GM19025 (cell line): ENCODE results near the gene CIAO1.
"Not testable (repeated sequence)": the region's sequence is repeated elsewhere in the genome, so short reads cannot be mapped to it uniquely, and the experiment has no call there.

Experiments
- ATAC-seq: cut with Tn5 transposase; IDR thresholded peaks from one replicate; pipeline ENCODE4 v1.9.1; 2021; ENCODE audit warnings: mild to moderate bottlenecking, low read depth, moderate library complexity; ENCODE audit not compliant: unreplicated experiment

The CIAO1 gene

DNA sequence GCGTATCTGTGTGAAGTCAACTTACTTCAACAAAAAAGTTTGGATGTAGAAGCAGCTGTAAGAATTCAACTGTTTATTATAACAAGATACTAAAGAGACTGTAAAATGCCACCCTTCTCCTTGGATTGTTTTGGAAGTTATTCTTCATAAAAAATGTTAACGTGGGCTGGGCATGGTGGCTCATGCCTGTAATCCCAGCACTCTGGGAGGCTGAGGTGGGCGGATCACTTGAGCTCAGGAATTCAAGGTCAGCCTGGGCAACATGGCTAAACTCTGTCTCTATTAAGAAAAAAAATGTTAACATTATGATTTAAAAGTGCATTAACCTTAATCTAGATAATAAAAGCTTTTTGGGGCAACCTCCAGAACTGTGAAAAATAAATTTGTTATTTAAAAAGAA, 7.7 kb downstream of the CIAO1 start:
- no peak for ATAC-seq

DNA sequence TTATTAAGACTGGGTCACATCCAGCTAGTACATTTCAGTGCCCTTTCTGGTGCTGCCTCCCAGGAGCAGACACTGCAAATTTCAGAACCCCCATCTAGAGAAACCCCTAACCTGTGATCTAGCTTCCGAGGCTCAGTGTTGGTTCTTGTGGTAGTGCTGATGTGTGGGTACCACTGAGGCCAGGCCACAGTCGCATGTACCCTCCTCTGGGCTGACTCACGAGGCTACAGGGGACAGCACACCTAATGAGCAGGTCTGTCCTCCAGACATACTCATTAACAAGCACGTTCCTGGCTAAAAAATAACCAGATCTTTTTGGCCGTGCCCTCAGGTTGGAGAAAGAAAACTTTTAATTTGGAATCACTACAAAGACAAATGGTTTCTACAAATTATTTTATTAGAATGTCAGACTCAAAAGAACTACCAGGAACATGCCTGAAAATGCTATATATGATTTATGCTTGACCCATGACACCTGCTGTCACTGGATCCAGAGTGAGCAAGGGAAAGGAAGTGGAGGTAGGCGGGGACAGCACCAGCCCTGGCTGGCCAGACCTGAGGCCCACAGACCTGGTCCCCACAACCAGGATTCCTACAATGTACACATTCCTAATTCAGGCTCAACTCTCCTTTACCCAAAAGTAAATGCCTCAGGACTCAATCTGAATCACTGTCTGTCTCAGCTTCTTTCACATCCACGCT, 8.5 kb downstream of the CIAO1 start:
- ATAC-seq, result no peak

DNA sequence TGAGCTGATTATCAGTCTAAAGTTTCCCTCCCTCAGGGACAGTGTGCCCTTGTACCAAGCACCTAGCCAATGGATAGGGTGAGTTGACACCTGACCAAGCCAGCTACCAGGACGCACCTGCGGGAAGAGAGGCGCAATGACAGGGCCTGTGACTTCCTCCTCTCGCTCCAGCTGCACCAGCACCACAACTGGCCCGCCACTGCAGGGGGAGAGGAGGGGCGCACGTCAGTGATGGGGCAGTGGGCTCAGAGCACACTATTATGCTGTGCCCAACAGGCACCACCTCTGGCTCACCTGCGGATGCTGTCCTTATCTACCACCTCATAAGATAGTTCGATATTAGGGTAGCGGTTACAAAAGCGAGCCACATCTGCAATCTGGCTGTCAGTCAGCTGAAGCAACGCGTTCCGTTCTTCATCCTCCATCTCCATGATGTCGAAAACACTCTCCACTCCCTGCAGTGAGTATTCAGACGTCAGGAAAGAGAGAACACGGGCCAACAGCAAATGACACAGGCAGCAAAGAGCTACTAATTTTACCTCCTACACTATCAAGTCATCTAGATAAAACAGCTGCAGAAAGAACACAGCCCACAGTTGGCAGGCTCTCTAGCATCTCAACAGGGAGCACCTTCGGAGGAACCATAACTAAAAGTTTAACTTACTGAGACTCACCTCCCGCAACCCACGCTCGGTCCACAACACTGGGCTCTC, 10.9 kb downstream of the CIAO1 start:
- ATAC-seq, result no peak

DNA sequence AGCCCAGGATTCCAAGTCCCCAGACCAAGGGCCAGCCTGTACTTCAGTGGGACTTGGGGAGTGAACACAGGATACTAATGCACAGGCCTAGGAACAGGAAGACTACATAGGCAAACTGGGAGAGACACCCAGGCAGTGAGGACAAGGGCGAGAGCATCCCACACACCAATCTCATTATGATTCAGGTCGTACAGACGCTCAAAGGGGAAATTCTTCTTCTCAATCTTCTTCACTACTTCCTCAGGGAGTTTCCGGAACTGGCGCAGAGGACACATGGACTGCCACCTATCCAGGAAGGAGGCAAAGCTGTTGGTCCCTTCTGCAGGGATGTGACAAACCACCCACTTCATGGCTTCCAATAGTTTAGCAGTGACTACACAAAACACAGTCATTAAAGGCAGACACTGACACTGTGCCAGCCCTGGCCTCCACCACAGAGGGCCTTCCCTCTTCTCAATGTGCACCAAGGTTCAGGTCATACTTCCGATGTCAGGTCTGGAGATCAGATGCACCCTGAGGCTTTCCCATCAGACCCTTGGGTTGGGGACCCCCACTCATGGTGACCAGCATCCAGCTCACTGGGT, 21.3 kb downstream of the CIAO1 start:
- ATAC-seq, result no peak

DNA sequence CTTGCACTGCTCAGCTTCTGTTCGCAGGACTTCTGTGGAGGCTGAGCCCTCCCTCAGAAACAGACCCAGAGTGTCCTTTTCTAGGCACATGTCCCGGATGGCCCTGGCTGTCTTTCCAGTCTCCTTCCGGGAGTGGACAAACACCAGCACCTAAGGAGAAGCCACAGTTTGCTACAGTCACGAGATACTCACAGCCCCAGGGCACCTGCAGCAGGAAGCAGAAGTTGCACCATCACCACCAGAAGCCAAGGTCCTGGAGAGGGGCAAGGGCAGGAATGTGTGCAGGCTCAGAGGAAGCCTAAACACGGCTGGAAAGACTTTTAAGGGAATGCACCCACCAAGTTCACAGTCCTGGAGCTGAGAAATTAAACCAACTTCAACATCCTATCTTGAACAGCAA, 25.7 kb downstream of the CIAO1 start:
- no peak for ATAC-seq

DNA sequence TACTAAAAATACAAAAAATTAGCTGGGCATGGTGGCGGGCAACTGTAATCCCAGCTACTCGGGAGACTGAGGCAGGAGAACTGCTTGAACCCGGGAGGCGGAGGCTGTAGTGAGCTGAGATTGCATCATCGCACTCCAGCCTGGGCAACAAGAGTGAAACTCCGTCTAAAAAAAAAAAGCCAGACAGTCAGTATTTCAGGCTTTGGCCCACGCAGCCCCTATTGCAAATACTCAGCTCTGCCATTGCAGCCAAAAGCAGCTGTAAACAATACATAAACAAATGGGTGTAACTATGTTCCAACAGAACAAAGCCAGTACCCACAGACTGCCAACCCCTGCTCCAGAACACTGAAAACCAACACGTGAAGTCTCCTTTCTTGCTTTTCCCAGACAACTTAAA, 28.2 kb downstream of the CIAO1 start:
- not testable (repeated sequence) for ATAC-seq

DNA sequence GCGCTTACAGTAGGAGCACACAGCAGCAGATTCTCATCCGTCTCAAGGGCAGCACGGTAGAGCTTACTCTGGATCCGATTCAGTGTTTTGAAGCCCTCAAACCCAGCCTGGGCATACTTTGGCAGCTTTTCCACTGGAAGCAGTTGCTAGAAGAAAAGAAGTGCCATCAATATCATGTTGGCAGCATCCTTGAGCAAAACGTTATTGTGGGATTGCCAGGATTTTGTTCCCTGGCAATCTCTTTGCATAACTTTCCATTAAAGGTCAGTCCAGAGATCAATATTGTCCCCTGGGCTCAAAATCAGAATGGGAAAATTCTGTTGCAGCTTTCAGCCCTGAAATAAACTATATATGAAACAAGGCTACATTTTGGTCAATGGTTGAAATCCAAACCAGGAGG, 30.9 kb downstream of the CIAO1 start:
- no peak for ATAC-seq

DNA sequence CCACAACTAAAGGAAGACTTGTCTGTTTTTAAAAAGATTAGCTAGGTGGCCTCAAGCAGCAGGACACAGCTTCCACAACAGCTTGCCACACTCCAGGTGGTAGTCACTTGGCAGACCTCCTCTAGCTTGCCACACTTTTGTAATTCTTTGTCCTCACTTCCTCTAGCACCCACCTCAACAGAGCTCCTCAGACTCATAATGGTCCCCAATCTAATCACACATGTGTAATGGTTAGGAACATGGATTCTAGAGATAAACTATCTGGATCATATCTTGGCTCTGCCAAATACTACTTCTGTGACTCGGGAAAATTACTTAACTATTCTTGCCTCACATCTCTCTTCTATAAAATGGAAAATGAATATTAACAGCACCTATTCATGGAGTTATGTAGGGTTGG, 35.8 kb downstream of the CIAO1 start:
- ATAC-seq, result no peak

DNA sequence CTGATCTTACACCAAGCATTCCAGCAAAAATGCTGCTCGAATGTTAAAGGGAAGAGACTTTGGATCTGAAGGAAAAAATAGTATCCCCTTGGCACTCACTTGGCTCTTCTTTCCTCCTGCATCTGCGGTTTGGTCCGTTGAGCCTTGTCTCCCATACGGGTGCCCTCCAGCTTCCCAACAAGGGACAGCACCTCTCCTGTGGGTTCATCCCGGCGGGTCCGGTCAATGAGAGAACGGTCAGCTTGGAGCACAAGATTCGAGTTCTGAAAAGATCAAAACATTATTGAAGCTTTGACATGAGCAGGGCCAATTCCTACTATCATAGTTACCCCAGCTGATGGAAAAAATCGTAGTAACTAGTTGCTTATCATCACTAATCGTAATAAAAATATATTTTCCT, 38.6 kb downstream of the CIAO1 start:
- ATAC-seq, result no peak

DNA sequence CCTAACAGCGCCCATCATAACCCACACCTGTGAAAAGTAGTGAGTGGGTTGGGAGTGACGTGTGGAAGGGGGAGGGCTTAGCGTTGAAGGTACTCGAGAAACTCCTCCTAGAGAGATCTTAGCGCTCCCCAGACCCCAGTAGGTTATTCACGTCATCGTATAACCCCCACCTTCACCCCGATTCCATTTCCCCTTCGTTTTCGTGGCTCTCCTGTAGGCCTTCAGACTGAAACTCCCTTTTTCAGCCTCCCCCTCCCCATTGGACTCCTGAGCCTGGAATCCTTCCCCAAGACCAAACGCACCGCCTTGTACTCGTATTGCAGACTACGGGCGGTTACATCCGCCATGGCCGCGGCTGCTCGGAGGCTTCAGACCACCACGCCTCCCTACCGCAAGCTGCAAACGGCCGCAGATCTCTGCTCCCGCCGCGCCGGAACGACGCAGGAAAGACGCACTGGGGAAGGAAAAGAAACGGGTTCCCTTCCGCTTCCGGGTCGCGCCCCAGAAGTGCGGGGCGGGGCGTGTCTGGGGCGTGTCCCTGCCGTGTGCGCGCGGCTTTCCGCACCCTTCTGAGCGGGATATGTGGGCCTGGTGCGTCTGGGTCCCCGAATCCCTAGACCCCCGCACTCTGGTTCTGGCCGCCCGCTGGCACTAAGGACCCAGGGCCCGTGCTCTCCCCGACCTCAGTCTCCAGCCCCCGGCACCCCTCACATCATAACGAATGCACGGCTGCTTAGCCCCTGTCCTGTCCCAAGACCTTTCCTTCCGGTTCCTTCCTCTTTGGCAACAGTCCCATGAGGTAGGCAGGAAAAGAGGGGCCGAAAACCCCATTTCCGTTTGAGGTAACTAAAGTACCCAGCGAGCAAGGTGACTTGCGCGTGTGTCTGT, 39.3 kb downstream of the CIAO1 start, which contains the start of gene SNRNP200:
SNRNP200 (minus strand) TSS at position 456 of the 888 bp plus-strand sequence; CDS start at position 347, 109 bp downstream.
- peak; percentile 94 for ATAC-seq

DNA sequence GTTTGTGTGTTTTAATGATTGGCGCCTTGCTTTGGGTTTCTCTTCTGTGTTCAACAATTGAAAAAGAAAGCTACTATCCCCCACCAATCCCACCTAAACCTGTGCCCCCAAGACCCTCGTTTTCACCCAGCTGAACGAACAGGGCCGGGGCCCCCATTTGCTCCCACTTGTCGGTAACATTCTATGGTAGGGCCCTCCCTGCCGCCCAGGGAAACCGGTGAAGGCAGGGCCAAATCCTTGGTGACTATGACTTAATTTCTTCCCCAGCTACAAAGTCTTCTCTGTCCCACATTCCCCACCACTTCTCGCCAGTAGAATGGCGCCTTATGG, 39.9 kb downstream of the CIAO1 start:
- ATAC-seq, result no peak

DNA sequence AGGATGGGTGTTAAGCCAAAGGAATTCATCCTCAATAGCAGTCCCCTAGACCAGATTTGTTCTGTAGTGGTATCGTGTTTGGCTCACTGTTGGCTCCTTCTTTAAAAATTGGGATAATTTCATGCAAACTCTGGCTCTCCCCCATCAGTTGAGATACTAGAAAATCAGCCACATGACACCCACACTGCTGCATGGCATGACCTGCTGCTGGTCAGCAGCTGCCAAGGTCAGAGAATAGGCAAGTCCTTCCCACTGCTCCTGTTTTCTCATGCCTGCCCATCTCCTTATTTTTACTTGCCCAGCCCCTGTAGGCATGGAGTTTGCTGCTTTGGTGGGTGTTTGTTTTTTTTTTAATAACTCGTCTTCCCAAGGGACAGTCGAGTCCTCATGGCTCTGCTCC, 40.3 kb downstream of the CIAO1 start:
- no peak for ATAC-seq

DNA sequence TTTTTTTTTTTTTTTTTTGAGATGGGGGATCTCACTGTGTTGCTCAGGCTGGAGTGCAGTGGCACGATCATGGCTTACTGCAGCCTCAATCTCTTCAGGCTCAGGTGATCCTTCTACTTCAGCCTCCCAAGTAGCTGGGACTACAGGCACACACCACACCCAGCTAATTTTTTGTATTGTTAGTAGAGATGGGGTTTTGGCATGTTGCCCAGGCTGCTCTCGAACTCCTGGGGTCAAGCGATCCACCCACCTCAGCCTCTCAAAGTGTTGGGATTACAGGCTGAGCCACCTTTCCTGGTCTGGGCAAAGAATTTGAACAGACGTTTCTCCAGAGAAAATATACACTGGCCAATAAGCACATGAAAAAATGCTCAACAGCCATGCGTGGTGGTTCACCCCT, 42.2 kb downstream of the CIAO1 start:
- no peak for ATAC-seq

DNA sequence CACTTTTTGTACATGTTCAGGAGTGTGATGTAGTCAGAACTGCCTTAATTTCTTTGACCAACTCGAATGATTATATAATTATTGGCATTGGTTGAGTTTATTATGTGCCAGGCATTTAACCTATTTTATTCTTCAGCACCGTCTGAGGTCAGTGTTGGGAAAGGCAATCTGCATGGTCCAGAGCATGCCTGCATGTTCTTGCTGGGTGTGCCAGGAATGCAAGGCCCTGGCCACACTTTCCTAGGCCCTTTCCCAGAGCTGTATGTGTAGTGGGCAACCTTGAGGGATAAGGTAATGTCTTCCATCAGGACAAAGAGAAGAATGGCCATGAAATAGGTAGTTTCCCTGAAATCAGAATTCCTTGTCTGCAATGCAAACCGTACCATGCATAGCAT, 49.0 kb downstream of the CIAO1 start:
- no peak for ATAC-seq

DNA sequence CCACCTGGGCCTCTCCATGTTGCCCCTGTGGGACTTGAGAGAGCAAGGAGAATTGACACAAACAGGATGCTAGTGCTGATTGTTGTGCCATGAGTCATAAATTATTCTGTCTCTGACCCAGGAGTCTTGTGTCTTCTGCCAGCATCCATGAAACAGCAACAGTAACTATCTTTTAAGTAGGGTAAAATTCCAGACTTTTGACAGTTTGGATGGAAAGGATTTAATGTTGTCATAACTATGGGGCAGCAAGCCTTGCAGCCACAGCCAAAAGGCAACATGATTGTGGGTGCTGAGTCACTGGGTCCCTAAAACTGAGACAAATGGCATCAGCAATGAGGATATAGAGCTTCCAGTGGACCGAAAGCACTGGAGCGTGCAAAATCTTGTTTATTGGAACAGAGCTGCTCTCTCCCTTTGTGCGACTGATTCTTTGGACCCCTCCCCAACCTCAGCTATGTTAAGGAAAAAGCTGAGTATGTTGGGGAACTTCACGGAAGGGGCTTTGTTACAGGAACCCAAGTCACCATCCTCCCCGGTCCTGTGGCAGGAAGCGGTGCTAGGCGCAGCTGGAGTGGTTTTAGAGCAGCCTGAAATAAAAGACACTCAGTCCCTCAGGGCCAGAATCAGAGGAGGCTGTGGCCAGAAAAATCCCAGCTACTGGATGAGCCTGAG, 49.5 kb downstream of the CIAO1 start:
- ATAC-seq, result no peak

DNA sequence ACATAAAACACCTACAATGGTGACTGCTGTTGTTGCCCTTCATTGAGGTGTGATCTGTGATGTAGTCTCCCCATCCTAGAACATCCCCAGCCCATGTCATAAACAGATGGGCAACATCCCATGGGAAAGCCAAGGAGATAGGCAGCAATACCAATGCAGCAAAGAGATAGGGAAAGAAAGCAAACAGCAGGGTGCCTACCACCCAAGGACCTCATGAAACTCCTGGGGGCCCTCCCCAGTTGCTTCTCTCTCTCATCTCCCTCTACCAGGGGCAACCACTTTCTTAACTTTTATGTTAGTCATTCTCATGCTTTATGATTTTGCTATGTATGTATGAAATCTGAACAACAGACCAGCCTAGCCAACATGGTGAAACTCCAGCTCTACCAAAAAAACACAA, 51.0 kb downstream of the CIAO1 start:
- ATAC-seq, result no peak

DNA sequence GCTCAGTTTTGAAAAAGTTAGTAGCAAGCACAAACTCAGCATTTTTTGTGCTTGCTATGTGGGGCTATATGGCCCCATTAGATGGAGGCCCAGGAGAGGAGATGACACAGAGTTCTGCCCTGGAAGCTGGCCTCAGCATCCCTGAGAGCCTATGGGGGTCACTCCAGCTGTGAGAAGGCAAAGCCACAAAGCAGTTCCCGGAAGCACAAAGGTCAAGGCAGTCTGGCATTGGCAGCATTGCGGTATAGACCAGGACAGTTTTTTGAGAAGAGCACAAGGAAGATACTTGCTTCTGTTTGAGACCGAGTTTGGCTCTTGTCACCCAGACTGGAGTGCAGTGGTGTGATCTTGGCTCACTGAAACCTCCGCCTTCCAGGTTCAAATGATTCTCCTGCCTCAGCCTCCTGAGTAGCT, 51.6 kb downstream of the CIAO1 start:
- ATAC-seq, result no peak

DNA sequence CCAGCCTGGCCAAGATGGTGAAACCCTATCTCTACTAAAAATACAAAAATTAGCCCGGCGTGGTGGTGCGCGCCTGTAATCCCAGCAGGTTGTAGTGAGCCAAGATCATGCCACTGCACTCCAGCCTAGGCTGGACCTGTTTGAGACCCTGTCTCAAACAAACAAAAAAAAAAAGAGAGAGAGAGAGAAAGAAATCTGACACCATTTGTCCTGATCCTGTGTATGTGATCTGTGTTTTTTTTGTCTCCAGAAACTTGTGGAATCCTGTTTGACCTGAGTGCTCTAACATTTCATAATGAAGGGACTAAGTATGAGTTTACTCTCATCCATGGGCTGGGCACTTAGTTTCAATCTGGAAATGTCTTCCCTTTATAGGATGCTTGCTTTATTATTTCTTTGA, 52.7 kb downstream of the CIAO1 start:
- no peak for ATAC-seq

DNA sequence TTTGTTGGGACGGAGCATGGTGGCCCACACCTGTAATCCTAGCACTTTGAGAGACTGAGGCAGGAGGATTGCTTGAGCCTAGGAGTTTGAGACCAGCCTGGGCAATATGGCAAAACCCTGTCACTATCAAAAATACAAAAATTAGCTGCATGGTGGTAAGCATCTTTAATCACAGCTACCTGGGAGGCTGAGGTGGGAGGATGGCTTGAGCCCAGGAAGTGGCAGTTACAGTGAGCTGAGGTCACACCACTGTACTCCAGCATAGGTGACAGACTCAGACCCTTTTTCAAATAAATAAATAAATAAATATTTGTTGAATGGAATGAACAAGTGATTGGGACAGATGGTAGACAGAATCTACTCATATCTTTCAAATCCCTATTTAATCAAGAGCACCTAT, 53.4 kb downstream of the CIAO1 start:
- no peak for ATAC-seq

DNA sequence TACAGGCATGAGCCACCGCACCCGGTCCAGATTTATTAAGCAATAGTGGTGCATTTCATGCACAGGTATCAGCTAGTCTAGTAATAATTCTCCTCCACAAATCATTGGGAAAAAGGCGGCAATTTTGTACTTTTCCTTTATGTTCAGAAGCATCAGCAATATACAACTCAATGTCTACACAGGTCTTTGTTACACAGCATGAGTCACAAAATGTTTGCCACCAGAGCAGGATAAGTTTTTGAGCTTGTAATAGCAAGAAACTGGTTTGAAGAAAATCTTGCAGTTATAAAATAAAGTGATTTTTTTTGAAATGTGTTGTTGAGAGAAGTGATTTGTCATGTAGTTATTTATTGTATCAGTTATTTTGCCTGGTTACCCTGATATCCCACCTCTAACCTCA, 54.3 kb downstream of the CIAO1 start:
- ATAC-seq, result no peak
